Measurements from ENCODE around the gene TOMM5. TPM values are rescaled to one million over a fixed set of nuclear protein-coding genes. Genes with fewer than 3 reads are reported as not detected.
"Not testable (repeated sequence)": the region's sequence is repeated elsewhere in the genome, so short reads cannot be mapped to it uniquely, and the experiment has no call there.

The TOMM5 gene
- total and polyA plus RNA-seq, 2 donors (not counting 1 experiment from before 2014, with no cell fraction given), result 113 to 162 TPM

- H3K79me2 ChIP-seq (ENCODE audit: control insufficient read depth, insufficient read depth, low read length), result no peaks in the 10 kb centered on the region
- H3K9me3 ChIP-seq (ENCODE audit: control insufficient read depth, insufficient read depth, low read depth, low read length), result no peaks in the 10 kb centered on the region
- no peak overlapping the region for H3K9ac ChIP-seq (ENCODE audit: insufficient read depth, low read length)
- H3K27me3 ChIP-seq (ENCODE audit: control insufficient read depth, insufficient read depth, low read length), result peaks cover 9% of the 10 kb centered on the region
- TF ChIP-seq, protein P1, sequence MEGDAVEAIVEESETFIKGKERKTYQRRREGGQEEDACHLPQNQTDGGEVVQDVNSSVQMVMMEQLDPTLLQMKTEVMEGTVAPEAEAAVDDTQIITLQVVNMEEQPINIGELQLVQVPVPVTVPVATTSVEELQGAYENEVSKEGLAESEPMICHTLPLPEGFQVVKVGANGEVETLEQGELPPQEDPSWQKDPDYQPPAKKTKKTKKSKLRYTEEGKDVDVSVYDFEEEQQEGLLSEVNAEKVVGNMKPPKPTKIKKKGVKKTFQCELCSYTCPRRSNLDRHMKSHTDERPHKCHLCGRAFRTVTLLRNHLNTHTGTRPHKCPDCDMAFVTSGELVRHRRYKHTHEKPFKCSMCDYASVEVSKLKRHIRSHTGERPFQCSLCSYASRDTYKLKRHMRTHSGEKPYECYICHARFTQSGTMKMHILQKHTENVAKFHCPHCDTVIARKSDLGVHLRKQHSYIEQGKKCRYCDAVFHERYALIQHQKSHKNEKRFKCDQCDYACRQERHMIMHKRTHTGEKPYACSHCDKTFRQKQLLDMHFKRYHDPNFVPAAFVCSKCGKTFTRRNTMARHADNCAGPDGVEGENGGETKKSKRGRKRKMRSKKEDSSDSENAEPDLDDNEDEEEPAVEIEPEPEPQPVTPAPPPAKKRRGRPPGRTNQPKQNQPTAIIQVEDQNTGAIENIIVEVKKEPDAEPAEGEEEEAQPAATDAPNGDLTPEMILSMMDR (conservative IDR thresholded peaks at IDR 0.05 in 1 of 2, IDR thresholded peaks at IDR 0.05 in 1 of 2; ENCODE audit: low read depth in 1 of 2, low read length in 2 of 2), result no peak
- TF ChIP-seq EZH2 (IDR thresholded peaks at IDR 0.05; ENCODE audit: low read length, missing control alignments), result no peak
- H4K20me1 ChIP-seq (ENCODE audit: control insufficient read depth, extremely low read depth, insufficient read depth, low read length), result no peaks in the 10 kb centered on the region
- H2AFZ ChIP-seq (ENCODE audit: low read length), result no peak overlapping the region
- H3K4me1 ChIP-seq (ENCODE audit: control insufficient read depth, extremely low read depth, insufficient read depth, low read length), result no peaks in the 10 kb centered on the region
- no peak overlapping the region for H3K4me2 ChIP-seq (ENCODE audit: extremely low read depth, insufficient read depth, low read length)
- no peak overlapping the region for H3K27ac ChIP-seq (ENCODE audit: insufficient read depth, low read length)
- no peak overlapping the region for H3K4me3 ChIP-seq (replicated peaks in 1 of 4; ENCODE audit: control extremely low read depth in 1 of 4, insufficient read depth in 1 of 4, low read depth in 3 of 4, low read length in 4 of 4)
- DNase-seq (ENCODE audit: low read depth in 2 of 2), result no peak
- no peaks in the 10 kb centered on the region for H3K36me3 ChIP-seq (ENCODE audit: control insufficient read depth, insufficient read depth, low read length)
Measured at GRCh38 chr9:37604296-37604695, 11.9 kb upstream of the TOMM5 start.

GRCh38 chr9:37602817-37603216 is 10.4 kb upstream of the TOMM5 start:
- H2AFZ ChIP-seq (ENCODE audit: low read length), result no peak overlapping the region
- H4K20me1 ChIP-seq (ENCODE audit: control insufficient read depth, extremely low read depth, insufficient read depth, low read length), result no peaks in the 10 kb centered on the region
- no peaks in the 10 kb centered on the region for H3K36me3 ChIP-seq (ENCODE audit: control insufficient read depth, insufficient read depth, low read length)
- H3K79me2 ChIP-seq (ENCODE audit: control insufficient read depth, insufficient read depth, low read length), result no peaks in the 10 kb centered on the region
- H3K4me3 ChIP-seq (replicated peaks in 1 of 4; ENCODE audit: control extremely low read depth in 1 of 4, insufficient read depth in 1 of 4, low read depth in 3 of 4, low read length in 4 of 4), result no peak overlapping the region
- TF ChIP-seq EZH2 (IDR thresholded peaks at IDR 0.05; ENCODE audit: low read length, missing control alignments), result no peak
- TF ChIP-seq, protein P1 (conservative IDR thresholded peaks at IDR 0.05 in 1 of 2, IDR thresholded peaks at IDR 0.05 in 1 of 2; ENCODE audit: low read depth in 1 of 2, low read length in 2 of 2), result no peak
- no peaks in the 10 kb centered on the region for H3K9me3 ChIP-seq (ENCODE audit: control insufficient read depth, insufficient read depth, low read depth, low read length)
- no peak overlapping the region for H3K27ac ChIP-seq (ENCODE audit: insufficient read depth, low read length)
- H3K4me1 ChIP-seq (ENCODE audit: control insufficient read depth, extremely low read depth, insufficient read depth, low read length), result no peaks in the 10 kb centered on the region
- no peak overlapping the region for H3K4me2 ChIP-seq (ENCODE audit: extremely low read depth, insufficient read depth, low read length)
- H3K27me3 ChIP-seq (ENCODE audit: control insufficient read depth, insufficient read depth, low read length), result peaks cover 7% of the 10 kb centered on the region
- DNase-seq (ENCODE audit: low read depth in 2 of 2), result no peak
- H3K9ac ChIP-seq (ENCODE audit: insufficient read depth, low read length), result no peak overlapping the region

GRCh38 chr9:37602061-37602460 is 9.7 kb upstream of the TOMM5 start:
- H3K9ac ChIP-seq (ENCODE audit: insufficient read depth, low read length); H3K27ac ChIP-seq (ENCODE audit: insufficient read depth, low read length); H2AFZ ChIP-seq (ENCODE audit: low read length); H3K36me3 ChIP-seq (ENCODE audit: control insufficient read depth, insufficient read depth, low read length); H3K27me3 ChIP-seq (ENCODE audit: control insufficient read depth, insufficient read depth, low read length); H3K4me3 ChIP-seq (replicated peaks in 1 of 4; ENCODE audit: control extremely low read depth in 1 of 4, insufficient read depth in 1 of 4, low read depth in 3 of 4, low read length in 4 of 4); H3K4me2 ChIP-seq (ENCODE audit: extremely low read depth, insufficient read depth, low read length); DNase-seq (ENCODE audit: low read depth in 2 of 2); H4K20me1 ChIP-seq (ENCODE audit: control insufficient read depth, extremely low read depth, insufficient read depth, low read length); H3K9me3 ChIP-seq (ENCODE audit: control insufficient read depth, insufficient read depth, low read depth, low read length); H3K4me1 ChIP-seq (ENCODE audit: control insufficient read depth, extremely low read depth, insufficient read depth, low read length); H3K79me2 ChIP-seq (ENCODE audit: control insufficient read depth, insufficient read depth, low read length): not testable (repeated sequence)
